ENCODE data around the gene CLVS2. TPM values are rescaled to one million over a fixed set of nuclear protein-coding genes. Genes with fewer than 3 reads are reported as not detected.

Gene CLVS2
- total RNA-seq, 4 donors from 2014 or later, result under 0.01 to 1.3 (median 0.23) TPM

DNA sequence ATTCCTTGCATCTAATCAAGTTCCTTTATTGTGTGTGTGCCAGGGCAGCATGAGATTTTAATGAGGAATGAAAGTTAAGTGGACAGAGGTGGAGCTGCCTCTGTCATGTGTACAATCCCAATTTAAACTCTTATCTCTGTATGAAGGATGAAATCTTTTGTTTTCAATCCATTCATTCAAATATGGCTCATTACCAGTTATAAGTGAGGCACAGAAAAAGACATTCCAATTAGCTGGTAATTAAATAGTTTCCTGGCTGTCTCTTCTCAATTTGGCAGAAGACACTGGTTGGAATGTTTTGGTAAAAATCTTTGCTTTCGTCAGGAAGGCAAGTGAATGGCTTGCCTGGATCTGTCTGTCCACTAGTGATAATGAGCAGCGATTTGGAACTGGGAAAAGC is 46.4 kb downstream of the CLVS2 start:
- WGBS, 2 donors, result 41 to 48% methylated on average over 2 of the region's 2 CpGs
- no peak for TF ChIP-seq POLR2A (IDR thresholded peaks at IDR 0.05)
- TF ChIP-seq, protein P1, sequence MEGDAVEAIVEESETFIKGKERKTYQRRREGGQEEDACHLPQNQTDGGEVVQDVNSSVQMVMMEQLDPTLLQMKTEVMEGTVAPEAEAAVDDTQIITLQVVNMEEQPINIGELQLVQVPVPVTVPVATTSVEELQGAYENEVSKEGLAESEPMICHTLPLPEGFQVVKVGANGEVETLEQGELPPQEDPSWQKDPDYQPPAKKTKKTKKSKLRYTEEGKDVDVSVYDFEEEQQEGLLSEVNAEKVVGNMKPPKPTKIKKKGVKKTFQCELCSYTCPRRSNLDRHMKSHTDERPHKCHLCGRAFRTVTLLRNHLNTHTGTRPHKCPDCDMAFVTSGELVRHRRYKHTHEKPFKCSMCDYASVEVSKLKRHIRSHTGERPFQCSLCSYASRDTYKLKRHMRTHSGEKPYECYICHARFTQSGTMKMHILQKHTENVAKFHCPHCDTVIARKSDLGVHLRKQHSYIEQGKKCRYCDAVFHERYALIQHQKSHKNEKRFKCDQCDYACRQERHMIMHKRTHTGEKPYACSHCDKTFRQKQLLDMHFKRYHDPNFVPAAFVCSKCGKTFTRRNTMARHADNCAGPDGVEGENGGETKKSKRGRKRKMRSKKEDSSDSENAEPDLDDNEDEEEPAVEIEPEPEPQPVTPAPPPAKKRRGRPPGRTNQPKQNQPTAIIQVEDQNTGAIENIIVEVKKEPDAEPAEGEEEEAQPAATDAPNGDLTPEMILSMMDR (IDR thresholded peaks at IDR 0.05), result no peak

DNA sequence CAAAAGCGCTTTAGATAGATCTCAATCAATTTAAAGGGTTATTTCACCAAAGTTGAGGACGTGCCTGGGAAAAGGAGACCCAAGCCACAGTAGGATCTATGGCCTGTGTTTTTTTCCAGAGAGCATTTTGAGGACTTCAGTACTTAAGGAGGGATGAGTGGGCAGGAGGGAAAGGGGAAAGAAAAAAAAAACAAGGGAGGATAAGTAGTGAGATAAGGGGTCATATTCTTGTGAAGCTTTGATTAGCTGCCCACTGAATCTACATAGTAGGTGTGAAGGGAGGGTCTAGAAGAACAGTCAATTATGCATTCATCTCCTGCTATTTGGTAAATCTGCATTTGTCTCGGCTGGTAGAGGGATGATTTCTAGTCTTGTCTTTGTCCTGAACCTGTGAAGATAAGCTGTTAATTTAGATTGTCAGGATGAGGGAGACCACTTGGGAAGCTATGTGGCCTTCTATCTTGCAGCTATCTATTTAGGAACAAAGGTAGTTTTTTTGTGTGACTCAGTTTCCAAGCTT is 48.4 kb downstream of the CLVS2 start:
- no peak for DNase-seq (ENCODE audit: low spot score in 2 of 2)
- intact Hi-C loops (cut with DNase I; ENCODE audit: low total_unique reads), result no loop called here
- no peak overlapping the region for H3K4me3 ChIP-seq (ENCODE audit: low read depth, poor library complexity, severe bottlenecking)
- 78 to 82% methylated on average over 3 of the region's 3 CpGs for WGBS, 2 donors
- no peak for TF ChIP-seq POLR2A (IDR thresholded peaks at IDR 0.05)
- TF ChIP-seq, protein P1 (IDR thresholded peaks at IDR 0.05), result no peak

More for the DNA sequence above, 46.4 kb downstream of the CLVS2 start:
- no peak for DNase-seq (ENCODE audit: low spot score in 2 of 2)
- intact Hi-C loops (cut with DNase I; ENCODE audit: low total_unique reads), result no loop called here
- no peak overlapping the region for H3K4me3 ChIP-seq (ENCODE audit: low read depth, poor library complexity, severe bottlenecking)

DNA sequence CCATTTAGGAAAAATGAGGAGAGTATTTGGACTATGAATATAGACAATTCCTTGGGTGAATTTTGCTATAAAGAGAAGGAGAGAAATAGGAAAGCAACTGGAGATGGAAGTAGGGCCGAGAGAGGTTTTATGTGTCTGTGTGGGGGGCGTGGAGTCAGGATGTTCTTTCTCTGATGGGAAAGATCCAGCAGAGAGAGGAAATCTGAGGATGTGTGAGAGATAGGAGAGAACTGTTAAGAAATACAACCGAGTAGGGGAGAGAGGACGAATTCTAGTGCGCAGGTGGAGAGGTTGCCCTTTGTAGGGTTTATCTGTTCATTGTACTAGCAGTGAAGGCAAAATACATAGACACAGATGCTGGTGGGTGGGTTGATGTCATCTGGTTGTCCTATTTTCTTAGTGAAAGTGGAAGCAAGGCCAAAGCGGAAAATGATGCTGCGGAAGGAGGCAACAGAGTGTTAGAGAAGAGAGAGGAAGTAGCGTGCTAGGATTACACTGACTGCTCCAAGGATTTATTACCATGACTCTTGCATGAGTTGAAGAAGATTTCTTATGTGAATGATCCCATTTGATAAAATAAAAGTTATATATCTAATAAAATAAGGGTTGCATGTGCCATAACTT is 57.7 kb downstream of the CLVS2 start:
- intact Hi-C loops (cut with DNase I; ENCODE audit: low total_unique reads), result no loop called here
- no peak for TF ChIP-seq POLR2A (IDR thresholded peaks at IDR 0.05)
- WGBS, 2 donors, result 79 to 80% methylated on average over 8 of the region's 8 CpGs
- H3K4me3 ChIP-seq (ENCODE audit: low read depth, poor library complexity, severe bottlenecking), result no peak overlapping the region
- DNase-seq (ENCODE audit: low spot score in 2 of 2), result no peak

DNA sequence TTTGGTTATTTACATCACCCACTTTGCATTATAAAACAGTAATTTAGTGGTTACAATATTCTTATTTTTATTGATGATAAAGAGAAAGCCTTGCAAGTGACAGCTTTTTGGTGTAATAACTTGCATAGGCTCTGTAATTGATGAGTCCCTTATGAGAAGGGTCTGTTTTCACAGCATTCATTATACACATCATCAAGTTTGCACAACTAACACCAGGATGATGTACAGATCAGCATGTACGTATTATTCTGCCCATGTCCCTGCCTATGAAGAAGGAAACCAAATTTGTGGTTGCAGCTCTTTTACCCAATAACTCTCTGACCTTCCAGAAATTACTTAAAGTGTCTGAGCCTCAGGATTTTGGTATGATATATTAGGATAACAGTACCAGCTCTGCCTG is 59.2 kb downstream of the CLVS2 start:
- TF ChIP-seq, protein P1 (IDR thresholded peaks at IDR 0.05), result no peak
- no peak for TF ChIP-seq POLR2A (IDR thresholded peaks at IDR 0.05)
- no peak overlapping the region for H3K4me3 ChIP-seq (ENCODE audit: low read depth, poor library complexity, severe bottlenecking)
- DNase-seq (ENCODE audit: low spot score in 2 of 2), result no peak
- 60 to 67% methylated on average over 1 of the region's 1 CpG for WGBS, 2 donors
- intact Hi-C loops (cut with DNase I; ENCODE audit: low total_unique reads), result no loop called here

DNA sequence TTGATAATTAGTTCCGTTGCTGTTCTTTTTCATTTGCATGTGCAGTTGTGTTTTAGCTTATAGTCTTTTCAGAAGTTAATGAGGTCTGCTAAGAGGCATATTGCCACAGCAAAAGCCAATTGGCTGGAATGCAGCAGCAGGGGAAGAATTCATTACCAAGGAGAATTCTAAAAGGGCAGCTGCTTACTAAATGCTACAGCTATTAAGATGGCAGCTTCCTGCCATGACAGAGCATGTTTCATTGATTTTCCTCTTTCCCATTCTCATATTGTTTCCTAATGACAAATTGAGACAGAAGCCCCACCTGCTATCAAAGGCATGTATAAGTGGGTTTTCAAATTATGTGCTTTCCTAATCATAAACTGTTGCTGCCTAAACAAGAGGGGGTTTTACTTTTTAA is 66.6 kb downstream of the CLVS2 start:
- WGBS, 2 donors, result 26 to 45% methylated on average over 1 of the region's 1 CpG
- TF ChIP-seq, protein P1 (IDR thresholded peaks at IDR 0.05), result no peak
- TF ChIP-seq POLR2A (IDR thresholded peaks at IDR 0.05), result no peak
- no peak for DNase-seq (ENCODE audit: low spot score in 2 of 2)
- intact Hi-C loops (cut with DNase I; ENCODE audit: low total_unique reads), result no loop called here
- H3K4me3 ChIP-seq (ENCODE audit: low read depth, poor library complexity, severe bottlenecking), result no peak overlapping the region

DNA sequence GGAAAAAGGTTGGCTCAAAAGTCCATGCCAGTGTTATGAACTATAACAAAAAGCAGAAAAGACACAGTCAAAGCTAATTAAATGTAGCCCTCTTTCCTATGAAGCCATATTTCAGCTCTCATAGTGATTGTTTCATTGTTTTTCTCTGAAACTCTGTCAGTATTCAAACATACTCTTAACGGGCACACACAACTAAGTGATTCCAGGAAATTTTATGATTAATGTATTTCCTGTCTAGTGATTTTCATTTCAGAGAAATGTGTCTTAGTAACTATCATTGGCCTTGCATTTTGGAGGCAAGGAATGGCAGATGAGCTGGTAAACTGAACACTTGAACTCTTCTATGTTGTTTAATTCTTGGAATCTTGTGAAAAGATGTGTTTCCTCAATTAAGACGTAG is 68.0 kb downstream of the CLVS2 start:
- WGBS, 2 donors, result 37 to 42% methylated on average over 2 of the region's 2 CpGs
- DNase-seq (ENCODE audit: low spot score in 2 of 2), result no peak
- intact Hi-C loops (cut with DNase I; ENCODE audit: low total_unique reads), result no loop called here
- no peak overlapping the region for H3K4me3 ChIP-seq (ENCODE audit: low read depth, poor library complexity, severe bottlenecking)
- TF ChIP-seq, protein P1 (IDR thresholded peaks at IDR 0.05), result no peak
- TF ChIP-seq POLR2A (IDR thresholded peaks at IDR 0.05), result no peak

Measured in lower leg skin (tissue), 4 donors.